Glomerular visceral epithelial cell (primary cell): ENCODE data around the gene USP6NL.
A peak's percentile ranks its signal among the peaks of the same experiment; 100 is the strongest.

Source experiments
- DNase-seq: peaks from one replicate; pipeline ENCODE4 v3.0.0-alpha.2; 2016; ENCODE audit errors: extremely low spot score

The USP6NL gene

GRCh38 chr10:11479300-11479699 lies 132.2 kb downstream of the USP6NL start:
- DNase-seq, result no peak

GRCh38 chr10:11478807-11479206 lies 132.6 kb downstream of the USP6NL start:
- no peak for DNase-seq

GRCh38 chr10:11475831-11476434 lies 135.5 kb downstream of the USP6NL start:
- DNase-seq, result no peak

- no peak for DNase-seq
Measured at GRCh38 chr10:11473128-11473760, 138.2 kb downstream of the USP6NL start.

- peak; percentile 57 for DNase-seq
Measured at GRCh38 chr10:11472158-11472753, 139.2 kb downstream of the USP6NL start.

GRCh38 chr10:11469575-11470391 lies 141.7 kb downstream of the USP6NL start:
- DNase-seq, result no peak

- DNase-seq, result peak; percentile 13
Measured at GRCh38 chr10:11468126-11468742, 143.2 kb downstream of the USP6NL start.

GRCh38 chr10:11465406-11465805 lies 146.0 kb downstream of the USP6NL start:
- no peak for DNase-seq

GRCh38 chr10:11463111-11463510 lies 148.3 kb downstream of the USP6NL start:
- no peak for DNase-seq

- no peak for DNase-seq
Measured at GRCh38 chr10:11462071-11462470, 149.4 kb downstream of the USP6NL start.

- no peak for DNase-seq
Measured at GRCh38 chr10:11457336-11457735, 154.1 kb downstream of the USP6NL start.

- no peak for DNase-seq
Measured at GRCh38 chr10:11454958-11455566, 156.4 kb downstream of the USP6NL start.

- no peak for DNase-seq
Measured at GRCh38 chr10:11454160-11454559, 157.3 kb downstream of the USP6NL start.

GRCh38 chr10:11451640-11452260 lies 159.7 kb downstream of the USP6NL start:
- no peak for DNase-seq

GRCh38 chr10:11450427-11450826 lies 161.0 kb downstream of the USP6NL start:
- no peak for DNase-seq

GRCh38 chr10:11449761-11450160 lies 161.7 kb downstream of the USP6NL start:
- DNase-seq, result no peak

GRCh38 chr10:11448545-11449244 lies 162.8 kb downstream of the USP6NL start:
- no peak for DNase-seq

- DNase-seq, result no peak
Measured at GRCh38 chr10:11448190-11448544, 163.3 kb downstream of the USP6NL start.

- DNase-seq, result no peak
Measured at GRCh38 chr10:11447586-11447985, 163.9 kb downstream of the USP6NL start.

GRCh38 chr10:11446864-11447263 lies 164.6 kb downstream of the USP6NL start:
- no peak for DNase-seq

GRCh38 chr10:11446133-11446532 lies 165.3 kb downstream of the USP6NL start:
- DNase-seq, result no peak
